SK-N-SH (cell line): Measurements from ENCODE around the gene DIMT1. TPM values are rescaled to one million over a fixed set of nuclear protein-coding genes. Genes with fewer than 3 reads are reported as not detected.

Experiments
- CTCF ChIA-PET: fragments of 300-600, 350-600 bp; formaldehyde crosslinking; extraction: SDS; loops from one replicate; lab custom pipeline; 2021; lab: Yijun Ruan, JAX
- POLR2A ChIA-PET: fragments of 350-600 bp; sonication (Branson Sonifier 250); formaldehyde crosslinking; extraction: SDS; loops from one replicate; lab custom pipeline; 2020; ENCODE audit warnings: antibody characterized with exemption, inconsistent platforms; lab: Yijun Ruan, JAX
- DNase-seq: peaks from one replicate; pipeline ENCODE4 v3.0.0; 2012
- H2AFZ ChIP-seq: fragments of 200-600 bp; sonication (generic); 2 replicates; pipeline ENCODE4 v1.8.1; 2016; ENCODE audit warnings: antibody characterized with exemption, mild to moderate bottlenecking, low read depth
- H3F3A ChIP-seq: fragments of 200-600 bp; sonication (generic); replicated peaks from 2 replicates; pipeline ENCODE3; 2016; ENCODE audit warnings: antibody characterized with exemption, mild to moderate bottlenecking; ENCODE audit not compliant: insufficient read depth
- H3K27ac ChIP-seq, 2 experiments: fragments of 200-500 bp in 1 of 2; fragments of 200-600 bp in 1 of 2; sonication (Bioruptor generic) in 1 of 2; sonication (generic), shearing (Covaris generic) in 1 of 2; 2 replicates each; pipeline versions ENCODE4 v1.5.1 to v1.6.1; 2014 to 2016; ENCODE audit warnings: low read depth in 2 of 2, inconsistent platforms in 1 of 2, low read length in 1 of 2, mild to moderate bottlenecking in 1 of 2, mixed read lengths in 1 of 2
- H3K27me3 ChIP-seq: fragments of 200-600 bp; sonication (generic), shearing (Covaris generic); 2 replicates; pipeline ENCODE4 v1.6.1; 2016; ENCODE audit warnings: mixed run types; ENCODE audit not compliant: insufficient read depth
- H3K36me3 ChIP-seq, 2 experiments: fragments of 200-500 bp in 1 of 2; fragments of 200-600 bp in 1 of 2; sonication (Bioruptor generic) in 1 of 2; sonication (generic) in 1 of 2; replicated peaks in 1 of 2; 2 replicates each; pipeline versions ENCODE3 to v1.5.1; 2014 to 2016; ENCODE audit warnings: low read length in 1 of 2, mild to moderate bottlenecking in 1 of 2; ENCODE audit not compliant: insufficient read depth in 2 of 2, control insufficient read depth in 1 of 2
- H3K4me1 ChIP-seq, 2 experiments: fragments of 200-500 bp in 1 of 2; fragments of 200-600 bp in 1 of 2; sonication (Bioruptor generic) in 1 of 2; sonication (generic), shearing (Covaris generic) in 1 of 2; 2 replicates each; pipeline versions ENCODE4 v1.5.1 to v1.6.1; 2014 to 2016; ENCODE audit warnings: low read depth in 1 of 2, low read length in 1 of 2, mixed run types in 1 of 2; ENCODE audit not compliant: insufficient read depth in 2 of 2, control insufficient read depth in 1 of 2
- H3K4me2 ChIP-seq: fragments of 200-600 bp; sonication (generic), shearing (Covaris generic); 2 replicates; pipeline ENCODE4 v1.6.1; 2017; ENCODE audit warnings: mixed run types
- H3K4me3 ChIP-seq, 2 experiments: fragments of 200-500 bp in 1 of 2; fragments of 200-600 bp in 1 of 2; sonication (Bioruptor generic) in 1 of 2; sonication (generic), shearing (Covaris generic) in 1 of 2; 2 replicates each; pipeline versions ENCODE4 v1.5.1 to v1.8.1; 2014 to 2016; ENCODE audit warnings: low read depth in 2 of 2, inconsistent platforms in 1 of 2, low read length in 1 of 2, mild to moderate bottlenecking in 1 of 2, mixed read lengths in 1 of 2, moderate library complexity in 1 of 2
- H3K79me2 ChIP-seq: fragments of 200-600 bp; sonication (generic); 2 replicates; pipeline ENCODE4 v1.8.1; 2017; ENCODE audit warnings: mild to moderate bottlenecking; ENCODE audit not compliant: insufficient read depth
- H3K9ac ChIP-seq: fragments of 200-600 bp; sonication (generic); 2 replicates; pipeline ENCODE4 v1.6.1; 2017; ENCODE audit warnings: mixed run types
- H3K9me2 ChIP-seq: fragments of 200-600 bp; sonication (generic); 2 replicates; pipeline ENCODE4 v1.6.1; 2017; ENCODE audit warnings: mixed run types
- H3K9me3 ChIP-seq: fragments of 200-600 bp; sonication (generic); 2 replicates; pipeline ENCODE4 v1.6.1; 2017; ENCODE audit warnings: mixed run types, mild to moderate bottlenecking, moderate library complexity
- H4K20me1 ChIP-seq: fragments of 200-600 bp; sonication (generic); 2 replicates; pipeline ENCODE4 v1.6.1; 2017; ENCODE audit warnings: mild to moderate bottlenecking, mixed run types; ENCODE audit not compliant: insufficient read depth
- CTCF ChIP-seq: fragments of 200-600 bp; sonication (generic); IDR thresholded peaks from 2 replicates; pipeline ENCODE4 v1.6.1; 2017; ENCODE audit warnings: antibody characterized with exemption, mild to moderate bottlenecking, moderate library complexity
- ELF1 ChIP-seq: IDR thresholded peaks from 2 replicates; pipeline ENCODE4 v1.4.0; 2012
- FOSL2 ChIP-seq: IDR thresholded peaks from 2 replicates; pipeline ENCODE4 v1.4.0; 2012; ENCODE audit warnings: low read depth, mild to moderate bottlenecking, moderate library complexity, borderline replicate concordance
- FOXJ3 ChIP-seq: sonication (generic); formaldehyde crosslinking; IDR thresholded peaks from 2 replicates; pipeline ENCODE4 v1.5.1; 2020; ENCODE audit warnings: mild to moderate bottlenecking, missing genetic modification reagents
- GABPA ChIP-seq: IDR thresholded peaks from 2 replicates; pipeline ENCODE4 v1.4.0; 2012; ENCODE audit warnings: low read depth, mild to moderate bottlenecking
- GATA2 ChIP-seq: sonication (generic); formaldehyde crosslinking; IDR thresholded peaks from 2 replicates; pipeline ENCODE4 v1.5.0; 2020; ENCODE audit warnings: mild to moderate bottlenecking, missing genetic modification reagents
- IRF3 ChIP-seq: fragments of 150-350 bp; IDR thresholded peaks from 2 replicates; pipeline ENCODE4 v1.6.1; 2016; ENCODE audit warnings: mild to moderate bottlenecking, low read depth, low read length
- JUND ChIP-seq: IDR thresholded peaks from 2 replicates; pipeline ENCODE4 v1.4.0; 2012
- MAX ChIP-seq: IDR thresholded peaks from 2 replicates; pipeline ENCODE4 v1.4.0; 2012; ENCODE audit warnings: low read depth
- MEF2A ChIP-seq: IDR thresholded peaks from 2 replicates; pipeline ENCODE4 v1.4.0; 2012; ENCODE audit warnings: low read depth, borderline replicate concordance
- MXI1 ChIP-seq: IDR thresholded peaks from 2 replicates; pipeline ENCODE4 v1.6.1; 2012; ENCODE audit warnings: mild to moderate bottlenecking, low read depth, low read length, improper control_type of control experiment
- PBX3 ChIP-seq: IDR thresholded peaks from 2 replicates; pipeline ENCODE4; 2012
- POLR2AphosphoS5 ChIP-seq: IDR thresholded peaks from 2 replicates; pipeline ENCODE4 v1.6.1; 2012; ENCODE audit warnings: low read depth, low read length
- RAD21 ChIP-seq: IDR thresholded peaks from 2 replicates; pipeline ENCODE4 v1.6.1; 2012; ENCODE audit warnings: mild to moderate bottlenecking, low read length
- RCOR1 ChIP-seq: fragments of 150-350 bp; IDR thresholded peaks from 2 replicates; pipeline ENCODE4 v1.6.1; 2017; ENCODE audit warnings: antibody characterized with exemption, low read length
- SIN3A ChIP-seq: IDR thresholded peaks from 2 replicates; pipeline ENCODE4 v1.6.1; 2012; ENCODE audit warnings: low read depth, mild to moderate bottlenecking, low read length, moderate library complexity, borderline replicate concordance
- SMC3 ChIP-seq: IDR thresholded peaks from 2 replicates; pipeline ENCODE4 v1.6.1; 2012; ENCODE audit warnings: low read depth, low read length, improper control_type of control experiment
- TEAD4 ChIP-seq: IDR thresholded peaks from 2 replicates; pipeline ENCODE4 v1.4.0; 2012; ENCODE audit warnings: mild to moderate bottlenecking, borderline replicate concordance; ENCODE audit not compliant: insufficient read depth
- YY1 ChIP-seq: IDR thresholded peaks from 2 replicates; pipeline ENCODE4 v1.4.0; 2012; ENCODE audit warnings: low read depth, mild to moderate bottlenecking
- WGBS: methylation state at CpG from one replicate; pipeline ENCODE4 v1.1.6; 2017; ENCODE audit warnings: low lambda C conversion rate; 5-methylcytosine and 5-hydroxymethylcytosine counted together
- polyA plus RNA-seq, 3 experiments: library from polyadenylated mRNA; depleted of rRNA; stranded (reverse); fragments of >200 nt; gene quantifications; 2 replicates each; pipeline ENCODE4 v1.2.3, GENCODE V29; 2012

DIMT1 gene
- polyA plus RNA-seq, 1 of the 3 experiments (the other 2 are of a cell fraction): 29.5 TPM

GRCh38 chr5:62372600-62372999 is 31.1 kb downstream of the DIMT1 start:
- H3K4me2 ChIP-seq: no peak overlapping the region
- peaks cover 54 to 63% of the 10 kb centered on the region in 2 experiments for H3K36me3 ChIP-seq
- CTCF ChIA-PET: no interaction called here
- no peak overlapping the region for H3K4me3 ChIP-seq
- no peaks in the 10 kb centered on the region for H3K9me3 ChIP-seq
- H3K27ac ChIP-seq: no peak overlapping the region
- peaks cover 0 to 10% of the 10 kb centered on the region in 2 experiments; a peak in 1 of 4 replicates for H3K4me1 ChIP-seq
- H4K20me1 ChIP-seq: no peaks in the 10 kb centered on the region
- no peak for DNase-seq
- no peak overlapping the region for H3K9ac ChIP-seq
- H3K79me2 ChIP-seq: no peaks in the 10 kb centered on the region
- no peaks in the 10 kb centered on the region for H3K27me3 ChIP-seq
- H3F3A ChIP-seq: peaks cover 19% of the 10 kb centered on the region
- no peak overlapping the region for H2AFZ ChIP-seq
- WGBS: 95% methylated on average over 3 of the region's 3 CpGs
- no peaks in the 10 kb centered on the region for H3K9me2 ChIP-seq
- TF ChIP-seq JUND (no peak), RCOR1 (no peak), GABPA (no peak), MXI1 (no peak), MAX (no peak), CTCF (no peak), MEF2A (no peak), TEAD4 (no peak), SMC3 (no peak), ELF1 (no peak), POLR2AphosphoS5 (no peak), RAD21 (no peak), PBX3 (no peak), FOXJ3 (CRISPR knock-in tag) (no peak), FOSL2 (no peak), YY1 (no peak), SIN3A (no peak)
- POLR2A ChIA-PET: no interaction called here

GRCh38 chr5:62371409-62371808 is 32.3 kb downstream of the DIMT1 start:
- CTCF ChIA-PET: no interaction called here
- Histone ChIP-seq H3K27me3 (no peaks in the 10 kb centered on the region), H3K9ac (no peak overlapping the region), H4K20me1 (no peaks in the 10 kb centered on the region), H3K79me2 (no peaks in the 10 kb centered on the region)
- no peak for DNase-seq
- peak; percentile 37 for TF ChIP-seq JUND
- TF ChIP-seq FOSL2: peak; percentile 42; the same call in 1 of the 2 replicates
- TF ChIP-seq IRF3: no peak
- TF ChIP-seq GATA2 (CRISPR knock-in tag): no peak
- no peak for TF ChIP-seq MXI1
- TF ChIP-seq, all 33 proteins: peak for 2
- H2AFZ ChIP-seq: no peak overlapping the region
- H3K9me3 ChIP-seq: no peaks in the 10 kb centered on the region
- H3F3A ChIP-seq: peaks cover 19% of the 10 kb centered on the region
- POLR2A ChIA-PET: no interaction called here
- H3K27ac ChIP-seq: peak overlapping the region in 1 of 2 experiments; percentile 34; a peak in 2 of 4 replicates
- no peak overlapping the region for H3K4me3 ChIP-seq
- peaks cover 49 to 59% of the 10 kb centered on the region in 2 experiments for H3K36me3 ChIP-seq
- no peaks in the 10 kb centered on the region for H3K9me2 ChIP-seq
- peaks cover 0 to 10% of the 10 kb centered on the region in 2 experiments; a peak in 1 of 4 replicates for H3K4me1 ChIP-seq
- no peak overlapping the region for H3K4me2 ChIP-seq
